Tibial artery (tissue), 4 donors: ENCODE measurements around the gene CYBRD1.

Experiments used
- DNase-seq, 2 donors: peaks; one replicate each; pipeline ENCODE4 v3.0.0-alpha.2; 2019
- H3K27ac ChIP-seq, 2 donors: fragments of 200-600 bp; sonication (generic) in 1 of 2; 1 replicate in 1 of 2; 2 replicates in 1 of 2; pipeline ENCODE4 v1.5.1; 2018 to 2019; ENCODE audit warnings: mild to moderate bottlenecking in 1 of 2
- H3K27me3 ChIP-seq, 2 donors: fragments of 200-600 bp; sonication (generic) in 1 of 2; one replicate each; pipeline versions ENCODE4 v1.5.1 to v1.6.0; 2016 to 2019
- H3K36me3 ChIP-seq, 3 donors: fragments of 200-600 bp; sonication (generic) in 2 of 3; one replicate each; pipeline ENCODE4 v1.5.1; 2016 to 2019; ENCODE audit warnings: mild to moderate bottlenecking in 2 of 3
- H3K4me1 ChIP-seq, 4 donors: fragments of 200-600 bp; sonication (generic) in 2 of 4; 1 replicate in 3 of 4; 2 replicates in 1 of 4; pipeline ENCODE4 v1.5.1; 2016 to 2019
- H3K4me3 ChIP-seq, 2 donors: fragments of 200-600 bp; sonication (generic) in 1 of 2; 1 replicate in 1 of 2; 2 replicates in 1 of 2; pipeline ENCODE4 v1.5.1; 2018 to 2019; ENCODE audit warnings: mild to moderate bottlenecking in 2 of 2
- H3K9me3 ChIP-seq, 3 donors: fragments of 200-600 bp; sonication (generic) in 1 of 3; one replicate each; pipeline ENCODE4 v1.5.1; 2016 to 2019
- CTCF ChIP-seq, 2 experiments: fragments of 200-600 bp in 1 of 2; fragments of 450-650 bp in 1 of 2; IDR thresholded peaks; one replicate each; pipeline ENCODE4 v1.5.1; 2017 to 2019; ENCODE audit warnings: antibody characterized with exemption in 2 of 2, mild to moderate bottlenecking in 1 of 2, moderate library complexity in 1 of 2
- intact Hi-C: fragments of 100-400 bp; cut with DNase I; formaldehyde crosslinking; loops from one replicate; pipeline ENCODE4 v1.15.0; 2023; ENCODE audit warnings: low total_unique reads

The CYBRD1 gene

GRCh38 chr2:171522052-171522787, at the start of gene CYBRD1:
TSS of gene CYBRD1 (plus strand) at chr2:171522474. CDS start at chr2:171522546, 72 bp downstream.
- intact Hi-C loops = loop anchor here (5.0 to 10.0 kb wide), 2 partner anchors 90 to 1697 kb away; partner anchors contain the start of genes DCAF17, METTL5, METTL8 and UBR3
- H3K9me3 ChIP-seq = no peaks in the 10 kb centered on the region
- H3K27me3 ChIP-seq = no peaks in the 10 kb centered on the region
- H3K36me3 ChIP-seq = no peaks in the 10 kb centered on the region
- peak; percentile 93 to 97 for DNase-seq
- peak in 1 of 2 experiments; percentile 9 for TF ChIP-seq CTCF (IDR thresholded peaks at IDR 0.05)
- peak within 1 kb of the TSS; percentile 99 for H3K27ac ChIP-seq
- H3K4me3 ChIP-seq = peak within 1 kb of the TSS; percentile 94 to 100
- H3K4me1 ChIP-seq = peaks cover 0 to 40% (median 8%) of the 10 kb centered on the region in 4 donors

- Histone ChIP-seq H3K4me1 (no peaks in the 10 kb centered on the region), H3K4me3 (no peak overlapping the region), H3K27me3 (no peaks in the 10 kb centered on the region), H3K36me3 (peaks cover 19 to 61% (median 45%) of the 10 kb centered on the region in 3 donors), H3K27ac (no peak overlapping the region), H3K9me3 (no peaks in the 10 kb centered on the region)
- no peak for DNase-seq
- no peak for TF ChIP-seq CTCF (IDR thresholded peaks at IDR 0.05)
- intact Hi-C loops = no loop called here
Measured at GRCh38 chr2:171475979-171476378, 46.3 kb upstream of the CYBRD1 start.

- Histone ChIP-seq H3K4me3 (no peak overlapping the region), H3K27me3 (no peaks in the 10 kb centered on the region), H3K9me3 (no peaks in the 10 kb centered on the region), H3K27ac (no peak overlapping the region), H3K4me1 (no peaks in the 10 kb centered on the region), H3K36me3 (peaks cover 11 to 56% (median 30%) of the 10 kb centered on the region in 3 donors)
- intact Hi-C loops = no loop called here
- TF ChIP-seq CTCF (IDR thresholded peaks at IDR 0.05) = no peak
- DNase-seq = no peak
Measured at GRCh38 chr2:171478345-171478744, 43.9 kb upstream of the CYBRD1 start.

GRCh38 chr2:171479154-171479814, 43.0 kb upstream of the CYBRD1 start:
- Histone ChIP-seq H3K4me1 (no peaks in the 10 kb centered on the region), H3K27ac (no peak overlapping the region), H3K4me3 (no peak overlapping the region), H3K27me3 (no peaks in the 10 kb centered on the region), H3K36me3 (peaks cover 4 to 53% (median 21%) of the 10 kb centered on the region in 3 donors), H3K9me3 (no peaks in the 10 kb centered on the region)
- DNase-seq = no peak
- TF ChIP-seq CTCF (IDR thresholded peaks at IDR 0.05) = no peak
- intact Hi-C loops = no loop called here

GRCh38 chr2:171480908-171481307, 41.4 kb upstream of the CYBRD1 start:
- Histone ChIP-seq H3K27ac (no peak overlapping the region), H3K4me1 (no peaks in the 10 kb centered on the region), H3K9me3 (no peaks in the 10 kb centered on the region), H3K36me3 (peaks cover 4 to 47% (median 9%) of the 10 kb centered on the region in 3 donors), H3K4me3 (no peak overlapping the region), H3K27me3 (no peaks in the 10 kb centered on the region)
- intact Hi-C loops = no loop called here
- TF ChIP-seq CTCF (IDR thresholded peaks at IDR 0.05) = no peak
- DNase-seq = no peak
